ENCODE data around the gene SMCR8. TPM values are rescaled to one million over a fixed set of nuclear protein-coding genes. Genes with fewer than 3 reads are reported as not detected.
A peak's percentile ranks its signal among the peaks of the same experiment; 100 is the strongest.
"Not testable (repeated sequence)": the region's sequence is repeated elsewhere in the genome, so short reads cannot be mapped to it uniquely, and the experiment has no call there.

Gene SMCR8
- total RNA-seq, 1 donor from 2014 or later = 9.5 TPM

GRCh38 chr17:18331879-18332278, 16.8 kb downstream of the SMCR8 start:
- no peak for DNase-seq (ENCODE audit: low read depth)
- H3K4me3 ChIP-seq (ENCODE audit: low read depth, low read length) = no peak overlapping the region
- TF ChIP-seq CTCF (conservative IDR thresholded peaks at IDR 0.05; ENCODE audit: low read depth, low read length) = no peak

GRCh38 chr17:18332909-18333489, 17.9 kb downstream of the SMCR8 start:
- no peak overlapping the region for H3K4me3 ChIP-seq (ENCODE audit: low read depth, low read length)
- TF ChIP-seq CTCF (conservative IDR thresholded peaks at IDR 0.05; ENCODE audit: low read depth, low read length) = no peak
- DNase-seq (ENCODE audit: low read depth) = no peak

- DNase-seq (ENCODE audit: low read depth); H3K4me3 ChIP-seq (ENCODE audit: low read depth, low read length): not testable (repeated sequence)
Observed at GRCh38 chr17:18338158-18338557, 23.1 kb downstream of the SMCR8 start.

- no peak overlapping the region for H3K4me3 ChIP-seq (ENCODE audit: low read depth, low read length)
- no peak for TF ChIP-seq CTCF (conservative IDR thresholded peaks at IDR 0.05; ENCODE audit: low read depth, low read length)
- no peak for DNase-seq (ENCODE audit: low read depth)
Observed at GRCh38 chr17:18339933-18340332, 24.8 kb downstream of the SMCR8 start.

GRCh38 chr17:18344021-18344420, 28.9 kb downstream of the SMCR8 start:
- H3K4me3 ChIP-seq (ENCODE audit: low read depth, low read length) = no peak overlapping the region
- no peak for DNase-seq (ENCODE audit: low read depth)
- no peak for TF ChIP-seq CTCF (conservative IDR thresholded peaks at IDR 0.05; ENCODE audit: low read depth, low read length)

GRCh38 chr17:18353541-18353940, 38.4 kb downstream of the SMCR8 start:
- no peak for DNase-seq (ENCODE audit: low read depth)
- TF ChIP-seq CTCF (conservative IDR thresholded peaks at IDR 0.05; ENCODE audit: low read depth, low read length) = no peak

GRCh38 chr17:18356624-18357023, 41.5 kb downstream of the SMCR8 start:
- DNase-seq (ENCODE audit: low read depth) = peak; percentile 63
- TF ChIP-seq CTCF (conservative IDR thresholded peaks at IDR 0.05; ENCODE audit: low read depth, low read length) = no peak
- H3K4me3 ChIP-seq (ENCODE audit: low read depth, low read length) = no peak overlapping the region

More at GRCh38 chr17:18353541-18353940, 38.4 kb downstream of the SMCR8 start:
- H3K4me3 ChIP-seq (ENCODE audit: low read depth, low read length) = no peak overlapping the region

Data from epithelial cell of proximal tubule (primary cell).